GM18502 (cell line): ENCODE data around the gene CACNA1C.

Experiments used
- ATAC-seq: cut with Tn5 transposase; IDR thresholded peaks from one replicate; pipeline ENCODE4 v1.9.1; 2021; ENCODE audit warnings: mild to moderate bottlenecking; ENCODE audit not compliant: unreplicated experiment, poor library complexity

CACNA1C gene

DNA sequence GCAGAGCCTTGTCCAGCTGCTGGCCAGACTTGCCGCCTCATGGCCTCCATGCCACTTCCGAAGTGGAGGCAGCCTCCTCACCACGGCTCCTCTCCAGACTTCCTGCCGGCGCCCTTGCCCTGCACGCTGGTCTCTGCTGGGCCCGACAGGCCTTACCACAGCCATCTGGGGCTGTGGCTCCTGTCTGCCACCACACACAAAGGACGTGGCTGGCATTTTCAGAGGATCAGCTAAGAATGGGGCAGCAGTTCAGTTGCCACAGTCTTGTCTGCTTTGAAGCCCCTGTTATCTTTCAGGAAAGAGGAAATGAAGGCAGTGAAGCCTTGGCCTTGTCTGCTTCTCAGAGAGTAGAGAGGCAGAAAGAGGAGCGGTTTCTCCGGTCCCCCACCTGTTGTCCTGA is 564.0 kb downstream of the CACNA1C start:
- no peak for ATAC-seq

DNA sequence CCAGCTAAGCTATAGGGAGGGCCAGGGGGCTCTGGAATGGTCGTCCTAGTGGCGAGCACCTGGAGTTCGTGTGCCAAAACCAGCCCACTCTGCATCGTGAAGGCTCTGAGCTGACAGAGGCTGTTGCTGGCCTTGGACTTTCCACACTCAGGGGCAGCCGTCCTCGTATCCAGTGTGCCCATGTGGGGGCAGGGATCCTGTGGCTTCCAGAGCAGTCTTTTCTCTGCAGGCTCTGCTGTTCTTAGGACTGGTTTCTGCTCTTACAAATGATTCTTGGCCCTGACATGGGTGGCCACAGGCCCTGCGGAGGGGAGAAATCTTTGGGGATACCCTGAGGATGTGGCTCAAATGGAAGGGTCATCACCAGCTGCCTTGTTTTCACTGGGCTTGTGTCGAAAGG is 564.6 kb downstream of the CACNA1C start:
- no peak for ATAC-seq

- ATAC-seq, result no peak
These were observed 565.7 kb downstream of the CACNA1C start for GRCh38 chr12:2618291-2618995.

DNA sequence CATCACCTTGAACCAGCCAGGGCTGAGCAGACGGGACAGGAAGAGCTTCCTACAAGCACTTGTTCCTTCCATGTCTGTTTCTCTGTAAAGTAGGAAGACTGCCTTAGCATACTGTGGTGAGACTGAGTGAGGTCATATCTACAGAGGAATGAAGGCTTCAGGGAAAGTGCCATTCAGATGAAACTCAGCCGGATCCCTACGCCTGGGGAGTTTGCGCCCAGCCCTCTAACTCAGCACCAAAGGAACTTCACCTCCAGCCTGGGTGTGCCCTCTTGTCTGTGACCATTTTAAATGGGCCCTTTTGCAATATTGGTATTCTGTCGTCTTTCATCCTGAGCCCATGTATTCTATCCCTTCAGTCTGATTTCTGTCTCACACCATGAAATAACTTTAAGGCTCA is 566.3 kb downstream of the CACNA1C start:
- no peak for ATAC-seq

- no peak for ATAC-seq
These were observed 569.7 kb downstream of the CACNA1C start for GRCh38 chr12:2622460-2622859.

- ATAC-seq, result no peak
These were observed 570.7 kb downstream of the CACNA1C start for GRCh38 chr12:2623472-2623871.

- no peak for ATAC-seq
These were observed 571.9 kb downstream of the CACNA1C start for GRCh38 chr12:2624543-2625288.

- ATAC-seq, result no peak
These were observed 572.5 kb downstream of the CACNA1C start for GRCh38 chr12:2625289-2625612.

DNA sequence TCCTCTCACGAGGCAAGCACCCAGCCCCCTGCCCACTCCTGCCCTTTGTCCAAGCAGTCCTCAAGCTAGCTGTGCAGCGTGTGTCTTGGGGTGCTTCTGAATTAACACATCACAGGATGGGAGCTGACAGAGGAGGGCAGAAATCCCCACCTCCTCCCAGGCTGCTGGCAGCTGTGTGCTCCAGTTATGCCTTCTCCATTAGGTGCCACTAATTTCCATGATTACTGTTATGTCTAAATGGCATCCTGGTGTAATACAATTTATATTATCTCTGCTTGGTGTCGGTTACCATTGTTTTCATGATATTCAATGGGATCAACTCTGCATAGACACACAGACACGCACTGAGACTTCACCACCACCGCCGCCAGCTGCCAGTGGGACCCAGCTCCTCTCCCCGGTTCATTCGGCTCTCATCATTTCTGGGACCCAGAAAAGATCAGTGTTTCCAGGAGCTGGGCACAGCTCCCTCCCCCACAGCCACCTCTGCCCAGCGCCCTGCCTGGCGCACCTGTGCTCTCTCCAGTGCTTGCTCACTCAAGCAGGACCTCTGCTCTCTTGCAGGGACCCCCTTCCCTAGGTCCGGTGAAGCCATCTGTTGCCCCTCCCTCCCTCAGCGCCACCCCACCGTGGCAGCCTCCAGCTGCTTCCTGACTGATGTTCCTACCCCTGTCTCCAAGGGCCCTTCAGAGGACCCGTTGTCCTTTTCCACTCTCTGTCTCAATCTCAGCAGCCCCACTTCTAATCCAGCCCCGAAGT is 574.5 kb downstream of the CACNA1C start:
- no peak for ATAC-seq

GRCh38 chr12:2627835-2628191 is 575.0 kb downstream of the CACNA1C start:
- no peak for ATAC-seq

DNA sequence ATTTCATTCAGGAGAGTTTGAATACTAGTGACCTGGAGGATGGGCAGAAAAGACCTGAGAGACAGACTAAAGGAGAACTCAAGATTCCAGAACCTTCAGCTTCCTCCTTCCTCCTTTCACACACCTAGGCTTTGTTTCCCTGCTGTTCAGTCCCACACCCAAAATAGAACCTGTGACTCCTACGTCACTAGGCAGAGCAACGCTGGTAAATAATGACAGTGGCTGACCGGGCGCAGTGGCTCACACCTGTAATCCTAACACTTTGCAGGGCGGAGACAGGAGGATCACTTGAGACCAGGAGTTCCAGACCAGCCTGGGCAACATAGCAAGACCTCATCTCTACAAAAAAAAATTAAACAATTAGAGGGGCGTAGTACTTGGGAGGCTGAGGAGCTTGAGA is 575.6 kb downstream of the CACNA1C start:
- no peak for ATAC-seq

GRCh38 chr12:2629051-2629450 is 576.3 kb downstream of the CACNA1C start:
- ATAC-seq, result no peak

DNA sequence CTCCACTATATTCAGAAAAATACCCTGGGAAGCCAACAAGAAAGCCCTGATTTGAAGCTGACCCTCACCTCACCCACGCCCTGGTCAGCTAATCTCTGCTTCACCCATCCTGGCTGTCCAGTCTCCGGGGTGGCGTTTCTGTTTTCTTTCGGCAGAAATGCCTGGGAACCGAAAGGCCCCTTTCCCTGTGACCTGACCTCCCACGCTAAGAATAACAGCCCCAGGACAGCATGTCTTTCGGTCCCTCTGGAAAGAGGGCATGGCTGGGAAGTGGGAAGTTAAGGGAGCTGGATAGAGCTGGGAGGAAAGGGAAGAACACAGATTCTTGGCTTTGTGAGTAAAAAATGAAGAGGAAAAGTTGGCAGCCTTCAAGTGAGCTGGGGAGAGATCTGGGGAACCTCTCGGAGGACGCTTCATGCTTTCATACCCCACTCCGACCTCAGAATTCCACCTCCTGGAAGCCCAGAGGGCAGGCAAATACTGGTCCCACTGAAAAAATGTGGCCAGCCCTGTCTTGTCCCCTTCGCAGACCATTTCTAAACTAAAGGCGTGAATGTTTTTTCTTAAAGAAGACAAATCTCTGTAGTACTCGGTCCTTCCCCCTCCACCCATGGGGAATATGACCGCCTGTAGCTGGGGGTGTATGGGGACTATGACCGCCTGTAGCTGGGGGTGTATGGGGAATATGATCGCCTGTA is 579.0 kb downstream of the CACNA1C start:
- no peak for ATAC-seq

DNA sequence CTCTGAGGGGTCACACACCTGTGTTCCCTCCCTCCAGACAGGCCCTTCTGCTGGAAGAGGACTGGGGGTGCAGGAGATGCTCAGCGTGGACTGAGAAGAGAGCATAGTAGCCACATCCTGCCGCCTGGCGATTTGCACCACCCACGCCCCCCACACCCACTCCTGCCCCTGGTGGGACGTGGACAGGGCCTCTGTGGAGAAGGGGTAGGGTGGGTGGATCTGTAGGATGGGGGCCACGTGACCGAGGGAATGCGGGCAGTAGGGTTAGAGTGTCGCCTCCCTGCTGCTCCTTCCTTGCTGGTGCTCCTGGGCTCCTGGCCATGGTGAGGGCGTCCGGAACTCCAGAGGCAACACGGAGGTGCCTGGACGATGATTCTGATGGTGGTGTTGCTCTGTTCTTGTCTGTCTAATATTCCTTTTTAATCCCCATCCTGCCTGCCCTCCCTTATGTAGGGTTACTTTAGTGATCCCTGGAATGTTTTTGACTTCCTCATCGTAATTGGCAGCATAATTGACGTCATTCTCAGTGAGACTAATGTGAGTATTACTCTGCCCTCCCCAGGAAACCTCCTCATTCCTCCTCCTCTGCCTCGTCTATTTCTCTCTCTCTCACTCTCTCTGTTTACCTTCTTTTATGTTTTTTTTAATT is 580.5 kb downstream of the CACNA1C start:
- ATAC-seq, result no peak

GRCh38 chr12:2633825-2634200 is 581.0 kb downstream of the CACNA1C start:
- ATAC-seq, result no peak

GRCh38 chr12:2634471-2634870 is 581.7 kb downstream of the CACNA1C start:
- no peak for ATAC-seq

GRCh38 chr12:2636741-2637340 is 584.1 kb downstream of the CACNA1C start:
- ATAC-seq, result no peak

DNA sequence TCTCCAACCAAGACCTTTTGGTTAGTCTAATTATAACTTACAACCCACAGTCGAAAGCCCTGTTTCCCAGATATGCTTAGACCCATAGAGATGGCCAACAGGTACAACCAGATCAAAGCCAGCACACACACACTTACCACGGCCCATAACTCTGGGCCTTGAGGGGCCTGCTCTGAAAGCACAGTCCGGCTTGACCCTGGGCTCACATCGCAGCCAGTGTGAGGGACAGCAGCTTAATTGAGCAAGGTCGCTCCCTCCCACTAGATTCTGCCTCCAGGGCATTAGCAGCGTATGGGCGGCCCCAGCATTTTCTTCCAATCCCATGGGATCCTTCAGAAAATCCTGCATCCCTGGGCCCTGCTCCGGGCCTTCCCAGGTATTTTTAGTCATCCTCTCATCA is 584.6 kb downstream of the CACNA1C start:
- no peak for ATAC-seq

DNA sequence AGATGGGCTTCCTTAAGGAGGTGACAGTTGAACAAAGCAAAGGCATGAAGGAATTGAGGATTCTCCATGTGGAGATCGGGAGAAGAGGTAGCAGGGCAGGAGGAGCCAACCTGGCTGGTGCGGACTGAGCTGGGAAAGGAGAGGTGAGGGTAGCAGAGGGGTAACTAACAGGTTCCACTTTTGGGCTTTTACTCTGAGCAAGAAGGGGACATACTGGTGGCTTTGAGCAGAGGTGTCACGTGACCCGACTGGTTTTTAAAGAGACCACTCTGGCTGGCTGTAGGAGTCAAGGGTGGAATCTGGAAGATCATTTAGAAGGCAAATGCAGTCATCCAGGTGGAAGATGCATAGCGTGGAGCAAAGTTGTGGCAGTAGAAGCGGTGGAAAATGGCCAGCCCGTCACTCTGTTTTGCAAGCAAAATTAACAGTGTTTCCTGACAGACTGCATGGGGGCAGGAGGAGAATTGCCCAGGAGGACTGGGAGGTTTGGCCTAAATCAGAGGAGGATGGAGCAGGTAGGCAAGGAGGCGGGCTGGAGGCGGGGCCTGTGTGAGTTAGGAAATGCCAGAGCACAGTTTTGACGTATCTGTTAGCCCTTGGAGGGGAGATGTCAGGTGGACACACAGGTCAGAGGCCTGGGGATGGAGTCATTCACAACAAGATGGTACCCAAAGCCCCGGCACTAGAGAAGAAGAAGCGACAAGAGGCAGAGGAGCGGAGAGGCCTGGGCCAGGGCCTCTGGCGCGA is 585.7 kb downstream of the CACNA1C start:
- no peak for ATAC-seq

DNA sequence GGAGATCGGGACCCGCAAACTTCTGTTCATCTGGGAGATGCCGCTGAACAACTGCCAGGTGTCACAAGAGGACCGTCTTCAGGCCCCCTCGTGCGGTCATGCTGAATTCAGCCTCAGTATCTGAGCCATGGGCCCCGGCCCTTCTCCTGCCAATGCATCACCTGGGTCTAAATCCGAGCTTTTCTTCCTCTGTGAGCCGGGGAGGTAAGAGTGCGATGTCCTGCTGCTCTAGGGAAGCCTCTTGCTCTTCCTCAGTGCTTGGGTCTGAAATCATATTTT is 586.2 kb downstream of the CACNA1C start:
- ATAC-seq, result no peak
